Islet of Langerhans (tissue), 1 donor: ENCODE results near the gene DDX54.

Source experiments
- FAIRE-seq: peaks from one replicate; lab custom pipeline; 2011; peaks lifted over from hg19 to GRCh38; lab: Jason Lieb, UNC

Gene DDX54

GRCh38 chr12:113116875-113117274 lies 68.4 kb downstream of the DDX54 start:
- FAIRE-seq = no peak

GRCh38 chr12:113115455-113116126 lies 69.7 kb downstream of the DDX54 start:
- FAIRE-seq = no peak

GRCh38 chr12:113114447-113115178 lies 70.7 kb downstream of the DDX54 start:
- FAIRE-seq = no peak

- FAIRE-seq = no peak
These were observed 71.9 kb downstream of the DDX54 start for GRCh38 chr12:113113397-113113796.

GRCh38 chr12:113112043-113112899 lies 73.0 kb downstream of the DDX54 start:
- FAIRE-seq = no peak

- no peak for FAIRE-seq
These were observed 74.0 kb downstream of the DDX54 start for GRCh38 chr12:113111247-113111646.

- FAIRE-seq = no peak
These were observed 75.2 kb downstream of the DDX54 start for GRCh38 chr12:113109872-113110599.

- FAIRE-seq = no peak
These were observed 75.9 kb downstream of the DDX54 start for GRCh38 chr12:113109360-113109759.

- FAIRE-seq = no peak
These were observed 77.0 kb downstream of the DDX54 start for GRCh38 chr12:113108308-113108707.
